HCT116 (cell line): ENCODE data around the gene CHRNA4. TPM values are rescaled to one million over a fixed set of nuclear protein-coding genes. Genes with fewer than 3 reads are reported as not detected.

Source experiments
- ATAC-seq: fragments of 200-7000 bp; cut with Tn5 transposase; 2 replicates; pipeline ENCODE4 v1.9.1; 2020; ENCODE audit warnings: mild to moderate bottlenecking, moderate library complexity
- BruUV-seq: library from RNA; stranded (reverse); fragments of 400-500 nt; replicated peaks from 2 replicates; lab custom pipeline; 2021; lab: Mats Ljungman, UMichigan
- CTCF ChIA-PET: fragments of 300-600 bp; sonication (Branson Sonifier 250); formaldehyde crosslinking; loops from one replicate; lab custom pipeline; 2021; ENCODE audit warnings: antibody characterized with exemption; lab: Charles Lee
- POLR2A ChIA-PET: fragments of 300-600, 350-600 bp; sonication (Branson Sonifier 250); formaldehyde crosslinking; loops from one replicate; lab custom pipeline; 2021; ENCODE audit warnings: antibody characterized with exemption; lab: Charles Lee
- RAD21 ChIA-PET, 2 experiments: fragments of 300-600 bp; sonication (Branson Sonifier 250); formaldehyde crosslinking; loops; one replicate each; lab custom pipeline; 2023; ENCODE audit warnings: low total read pairs in 2 of 2; ENCODE audit not compliant: uncharacterized antibody in 2 of 2, unreplicated experiment in 2 of 2, low non-redundant PET in 1 of 2; lab: Charles Lee
- DNase-seq: peaks from one replicate; pipeline ENCODE4 v3.0.0-alpha.2; 2010; ENCODE audit warnings: low read depth, low spot score
- H2AFZ ChIP-seq: fragments of 200-600 bp; shearing (Covaris generic), sonication (generic); 2 replicates; pipeline ENCODE4 v1.6.1; 2017; ENCODE audit warnings: low read depth, mixed run types, mixed read lengths, antibody characterized with exemption, low read length; ENCODE audit not compliant: poor library complexity, severe bottlenecking
- H3K27ac ChIP-seq: 2 replicates; pipeline ENCODE4 v1.5.1; 2012; ENCODE audit warnings: low read depth, low read length
- H3K27me3 ChIP-seq: fragments of 200-600 bp; sonication (generic); 2 replicates; pipeline ENCODE4 v1.6.1; 2016; ENCODE audit warnings: mixed run types, low read length, mixed read lengths; ENCODE audit not compliant: insufficient read depth
- H3K36me3 ChIP-seq, 2 experiments: fragments of 200-500 bp in 1 of 2; fragments of 200-600 bp in 1 of 2; sonication (Bioruptor generic) in 1 of 2; sonication (generic) in 1 of 2; 2 replicates each; pipeline versions ENCODE4 v1.5.1 to v1.6.1; 2014 to 2016; ENCODE audit warnings: low read length in 2 of 2, inconsistent platforms in 1 of 2, mixed read lengths in 1 of 2, mixed run types in 1 of 2; ENCODE audit not compliant: insufficient read depth in 2 of 2, control insufficient read depth in 1 of 2
- H3K4me1 ChIP-seq, 2 experiments: fragments of 200-600 bp in 1 of 2; sonication (generic) in 1 of 2; 2 replicates each; pipeline versions ENCODE4 v1.5.1 to v1.6.1; 2012 to 2017; ENCODE audit warnings: low read length in 2 of 2, inconsistent platforms in 1 of 2, mild to moderate bottlenecking in 1 of 2, mixed read lengths in 1 of 2, mixed run types in 1 of 2, moderate library complexity in 1 of 2; ENCODE audit not compliant: insufficient read depth in 2 of 2, control insufficient read depth in 1 of 2
- H3K4me2 ChIP-seq: fragments of 200-600 bp; sonication (generic); 2 replicates; pipeline ENCODE4 v1.6.1; 2017; ENCODE audit warnings: mixed run types, low read length, mixed read lengths
- H3K4me3 ChIP-seq, 2 experiments: fragments of 200-600 bp in 1 of 2; sonication (generic) in 1 of 2; replicated peaks in 1 of 2; 2 replicates each; pipeline ENCODE4 v1.5.1; 2011 to 2016; ENCODE audit warnings: low read length in 2 of 2, control low read depth in 1 of 2, low read depth in 1 of 2, mild to moderate bottlenecking in 1 of 2, mixed read lengths in 1 of 2, mixed run types in 1 of 2
- H3K79me2 ChIP-seq: fragments of 200-600 bp; sonication (generic); 2 replicates; pipeline ENCODE4 v1.6.1; 2017; ENCODE audit warnings: mild to moderate bottlenecking, mixed run types, low read length, moderate library complexity, mixed read lengths; ENCODE audit not compliant: insufficient read depth
- H3K9ac ChIP-seq: fragments of 200-600 bp; sonication (generic); 2 replicates; pipeline ENCODE4 v1.6.1; 2016; ENCODE audit warnings: low read length, mixed read lengths
- H3K9me2 ChIP-seq: fragments of 200-600 bp; sonication (generic), shearing (Covaris generic); 2 replicates; pipeline ENCODE4 v1.6.1; 2017; ENCODE audit warnings: mixed run types, mild to moderate bottlenecking, moderate library complexity; ENCODE audit not compliant: insufficient read depth
- H3K9me3 ChIP-seq, 2 experiments: fragments of 200-500 bp in 1 of 2; fragments of 200-600 bp in 1 of 2; sonication (Bioruptor generic) in 1 of 2; sonication (generic) in 1 of 2; 2 replicates each; pipeline ENCODE4 v1.6.1; 2014 to 2017; ENCODE audit warnings: low read length in 2 of 2, mixed read lengths in 2 of 2, inconsistent platforms in 1 of 2, low read depth in 1 of 2, mild to moderate bottlenecking in 1 of 2, mixed run types in 1 of 2, moderate library complexity in 1 of 2; ENCODE audit not compliant: control insufficient read depth in 1 of 2, insufficient read depth in 1 of 2
- H4K20me1 ChIP-seq: fragments of 200-600 bp; sonication (generic), shearing (Covaris generic); 2 replicates; pipeline ENCODE4 v1.6.1; 2017; ENCODE audit warnings: mixed run types, mild to moderate bottlenecking, moderate library complexity; ENCODE audit not compliant: insufficient read depth
- EGR1 ChIP-seq: IDR thresholded peaks from 2 replicates; pipeline ENCODE4 v1.6.1; 2012; ENCODE audit warnings: low read depth
- ELF1 ChIP-seq: IDR thresholded peaks from 2 replicates; pipeline ENCODE4 v1.6.1; 2012; ENCODE audit warnings: low read depth, borderline replicate concordance
- EZH2 ChIP-seq: fragments of 200-600 bp; sonication (generic); IDR thresholded peaks from 2 replicates; pipeline ENCODE4 v1.6.1; 2017; ENCODE audit warnings: antibody characterized with exemption, mixed run types
- EZH2phosphoT487 ChIP-seq: fragments of 200-600 bp; IDR thresholded peaks from 2 replicates; pipeline ENCODE4 v1.6.1; 2018; ENCODE audit warnings: antibody characterized with exemption, borderline replicate concordance
- REST ChIP-seq: IDR thresholded peaks from 2 replicates; pipeline ENCODE4 v1.6.1; 2012; ENCODE audit warnings: low read depth
- SIN3A ChIP-seq: IDR thresholded peaks from 2 replicates; pipeline ENCODE4 v1.6.1; 2012; ENCODE audit warnings: low read depth
- intact Hi-C: fragments of 100-400 bp; cut with micrococcal nuclease; formaldehyde crosslinking; loops from 2 replicates; pipeline ENCODE4 v1.10.0; 2022
- total RNA-seq: library from RNA; stranded (reverse); gene quantifications from one replicate; pipeline ENCODE4 v1.2.1, GENCODE V29; 2021; ENCODE audit not compliant: unreplicated experiment

Gene CHRNA4
- total RNA-seq, 1 experiment from 2014 or later, result not detected

GRCh38 chr20:63403403-63404105, 42.4 kb upstream of the CHRNA4 start:
- Histone ChIP-seq H3K27me3 (no peaks in the 10 kb centered on the region), H3K4me2 (no peak overlapping the region), H3K4me1 (no peaks in the 10 kb centered on the region), H4K20me1 (no peaks in the 10 kb centered on the region), H3K79me2 (no peaks in the 10 kb centered on the region), H3K9ac (no peak overlapping the region), H3K4me3 (no peak overlapping the region), H3K9me2 (no peaks in the 10 kb centered on the region), H2AFZ (no peak overlapping the region)
- DNase-seq (no peak), ATAC-seq (no peak)
- CTCF ChIA-PET, result no interaction called here
- BruUV-seq, result no TSS peak
- POLR2A ChIA-PET, result no interaction called here
- intact Hi-C loops, result no loop called here
- RAD21 ChIA-PET, result no interaction called here
- TF ChIP-seq EGR1, result no peak
- TF ChIP-seq ELF1, result no peak
- TF ChIP-seq EZH2, result no peak
- no peak for TF ChIP-seq SIN3A
- TF ChIP-seq EZH2phosphoT487, result no peak
- no peak for TF ChIP-seq REST
- TF ChIP-seq, all 23 proteins: peak for 0
- H3K9me3 ChIP-seq, result no peaks in the 10 kb centered on the region
- no peaks in the 10 kb centered on the region for H3K36me3 ChIP-seq
- H3K27ac ChIP-seq, result no peak overlapping the region
